ENCODE measurements around the gene RENBP. TPM values are rescaled to one million over a fixed set of nuclear protein-coding genes. Genes with fewer than 3 reads are reported as not detected.

Gene RENBP
- total RNA-seq, 4 donors from 2014 or later: 0.45 to 7.6 (median 3.1) TPM; not detected in 1

DNA sequence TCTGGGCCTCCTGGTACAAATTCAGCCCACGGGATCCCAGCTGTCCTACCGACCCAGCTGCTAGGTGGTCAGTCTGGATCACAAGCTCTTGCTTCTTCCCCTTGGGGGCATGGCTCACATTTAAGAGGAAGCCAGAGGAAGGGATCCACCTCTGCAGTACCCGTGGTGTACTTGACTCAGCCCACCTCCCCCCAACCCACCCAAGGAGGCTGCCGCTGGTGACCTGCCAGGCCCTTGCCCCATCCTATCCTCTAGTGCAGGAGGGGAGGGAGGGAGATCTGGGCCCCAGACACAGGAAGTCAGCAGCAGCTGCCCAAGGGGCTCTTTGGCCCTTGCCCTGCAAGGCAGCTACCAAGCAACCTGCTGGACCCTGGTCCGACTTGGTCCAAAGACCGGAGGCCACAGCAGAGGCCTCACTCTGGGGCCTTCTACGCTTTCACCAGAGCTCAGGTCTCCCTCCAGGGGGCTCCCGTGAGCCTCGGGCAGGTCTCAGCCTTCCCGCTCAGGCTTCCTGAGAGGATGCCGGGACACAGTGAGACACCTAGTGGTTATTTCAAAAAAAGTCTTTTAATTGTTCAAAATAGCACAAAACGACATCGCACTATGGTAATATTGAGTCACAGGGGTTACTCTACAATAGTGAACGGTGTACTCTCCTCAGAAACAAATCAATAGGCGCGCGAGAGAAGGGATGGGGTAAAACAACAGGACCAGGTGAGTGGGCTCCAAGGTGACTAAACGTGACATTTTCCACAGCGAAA lies 2.7 kb upstream of the RENBP start:
- Histone ChIP-seq H3K4me3 (no peak overlapping the region), H3K36me3 (peaks cover 13 to 38% (median 20%) of the 10 kb centered on the region in 3 donors), H3K27me3 (no peaks in the 10 kb centered on the region), H3K4me1 (peaks cover 0 to 25% (median 0%) of the 10 kb centered on the region in 3 donors), H3K27ac (peak overlapping the region in 3 of 4 donors; percentile 59 to 77 (median 77)), H3K9me3 (no peaks in the 10 kb centered on the region)
- no peak for TF ChIP-seq POLR2A (IDR thresholded peaks at IDR 0.05)
- TF ChIP-seq, protein P1, sequence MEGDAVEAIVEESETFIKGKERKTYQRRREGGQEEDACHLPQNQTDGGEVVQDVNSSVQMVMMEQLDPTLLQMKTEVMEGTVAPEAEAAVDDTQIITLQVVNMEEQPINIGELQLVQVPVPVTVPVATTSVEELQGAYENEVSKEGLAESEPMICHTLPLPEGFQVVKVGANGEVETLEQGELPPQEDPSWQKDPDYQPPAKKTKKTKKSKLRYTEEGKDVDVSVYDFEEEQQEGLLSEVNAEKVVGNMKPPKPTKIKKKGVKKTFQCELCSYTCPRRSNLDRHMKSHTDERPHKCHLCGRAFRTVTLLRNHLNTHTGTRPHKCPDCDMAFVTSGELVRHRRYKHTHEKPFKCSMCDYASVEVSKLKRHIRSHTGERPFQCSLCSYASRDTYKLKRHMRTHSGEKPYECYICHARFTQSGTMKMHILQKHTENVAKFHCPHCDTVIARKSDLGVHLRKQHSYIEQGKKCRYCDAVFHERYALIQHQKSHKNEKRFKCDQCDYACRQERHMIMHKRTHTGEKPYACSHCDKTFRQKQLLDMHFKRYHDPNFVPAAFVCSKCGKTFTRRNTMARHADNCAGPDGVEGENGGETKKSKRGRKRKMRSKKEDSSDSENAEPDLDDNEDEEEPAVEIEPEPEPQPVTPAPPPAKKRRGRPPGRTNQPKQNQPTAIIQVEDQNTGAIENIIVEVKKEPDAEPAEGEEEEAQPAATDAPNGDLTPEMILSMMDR (IDR thresholded peaks at IDR 0.05): peak; percentile 61 to 82 (median 78)
- intact Hi-C loops (cut with DNase I): loop anchor here (5.0 kb wide), 1 partner anchor 180 kb away; no protein-coding TSS in a partner anchor
- no peak for DNase-seq
- WGBS, 2 donors: 49 to 56% methylated on average over 7 to 10 of the region's 19 CpGs

DNA sequence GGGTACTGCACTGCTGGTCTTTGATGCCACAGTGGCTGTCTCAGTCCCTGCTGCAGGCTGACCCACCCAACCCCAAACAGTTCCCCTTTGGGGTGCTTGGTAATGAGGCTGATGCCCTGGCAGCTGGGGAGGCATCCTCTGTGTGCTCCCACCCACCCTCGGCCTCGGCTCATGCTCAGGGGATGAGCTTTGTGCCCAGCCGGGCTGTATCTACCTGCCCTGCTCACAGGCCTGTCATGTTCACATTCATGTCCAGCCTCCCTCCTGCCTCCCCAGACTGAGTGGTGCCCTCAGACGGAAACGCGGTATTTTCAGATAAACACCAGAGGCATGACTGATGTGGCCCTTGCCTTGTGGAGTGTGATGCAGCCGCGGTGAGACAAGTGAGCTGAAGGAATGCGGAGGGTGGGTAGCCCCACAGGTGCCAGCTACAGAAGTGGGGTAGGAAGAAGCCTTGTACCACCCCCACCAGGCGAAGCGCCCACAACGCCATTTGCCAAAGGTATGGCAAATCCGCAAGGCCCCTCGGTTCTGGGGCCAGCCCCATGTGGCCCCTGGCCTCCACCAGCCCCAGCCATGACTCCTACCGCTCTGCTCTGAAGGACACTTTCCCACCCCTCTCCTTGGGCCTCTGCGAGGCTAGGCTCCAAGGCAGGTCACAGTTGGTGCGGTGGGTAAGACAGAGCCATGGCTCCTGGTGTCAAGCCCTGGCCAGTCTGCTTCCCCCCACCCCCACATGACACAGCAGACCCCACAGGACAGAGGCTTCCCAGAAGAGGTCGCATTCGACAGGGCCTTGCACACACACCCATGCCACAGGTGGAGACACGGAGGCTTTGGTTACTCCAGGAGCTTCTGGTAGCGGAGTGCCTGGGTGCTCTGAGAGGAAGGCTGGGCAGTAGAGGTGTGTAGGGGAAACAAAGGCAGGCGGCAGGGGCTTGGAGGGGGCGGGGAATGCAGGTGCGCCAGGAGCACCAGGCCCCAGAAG lies 1.8 kb upstream of the RENBP start:
- Histone ChIP-seq H3K4me1 (peaks cover 0 to 31% (median 0%) of the 10 kb centered on the region in 3 donors), H3K36me3 (peaks cover 6 to 29% (median 11%) of the 10 kb centered on the region in 3 donors), H3K27me3 (no peaks in the 10 kb centered on the region), H3K4me3 (no peak overlapping the region), H3K27ac (peak overlapping the region in 2 of 4 donors; percentile 42 to 77), H3K9me3 (no peaks in the 10 kb centered on the region)
- TF ChIP-seq, protein P1 (IDR thresholded peaks at IDR 0.05): no peak
- TF ChIP-seq POLR2A (IDR thresholded peaks at IDR 0.05): no peak
- no peak for DNase-seq
- intact Hi-C loops (cut with DNase I): loop anchor here (5.0 kb wide), 1 partner anchor 179 kb away; no protein-coding TSS in a partner anchor
- 84% methylated on average over 5 to 17 of the region's 24 CpGs for WGBS, 2 donors

DNA sequence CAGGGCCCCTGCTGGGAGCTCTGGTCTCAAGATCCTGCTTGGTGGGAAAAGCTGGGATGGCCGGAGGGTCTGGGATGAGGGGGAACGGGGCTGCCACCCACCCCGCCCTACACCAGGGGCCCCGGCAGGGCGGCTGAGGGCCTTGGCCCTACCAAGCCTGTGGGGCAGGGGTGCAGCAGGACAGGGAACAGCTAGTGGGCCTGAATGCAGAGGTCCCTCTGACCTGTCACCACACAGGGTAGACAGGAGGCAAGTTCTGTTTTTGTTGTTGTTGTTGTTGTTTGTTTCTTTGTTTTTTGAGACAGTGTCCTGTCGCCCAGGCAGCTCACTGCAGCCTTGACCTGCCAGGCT lies 332 bp upstream of the RENBP start:
- Histone ChIP-seq H3K36me3 (peaks cover under 1 to 14% (median 1%) of the 10 kb centered on the region in 3 donors), H3K27ac (peak overlapping the region in 1 of 4 donors; percentile 36), H3K9me3 (no peaks in the 10 kb centered on the region), H3K4me3 (peak overlapping the region in 3 of 4 donors; percentile 23 to 51 (median 38)), H3K4me1 (peaks cover 0 to 27% (median 0%) of the 10 kb centered on the region in 3 donors), H3K27me3 (no peaks in the 10 kb centered on the region)
- DNase-seq: no peak
- no peak for TF ChIP-seq POLR2A (IDR thresholded peaks at IDR 0.05)
- TF ChIP-seq, protein P1 (IDR thresholded peaks at IDR 0.05): no peak
- no CpG with 5 or more reads among the region's 6 CpGs for WGBS, 2 donors
- intact Hi-C loops (cut with DNase I): loop anchor here (5.0 kb wide), 1 partner anchor 177 kb away; no protein-coding TSS in a partner anchor

DNA sequence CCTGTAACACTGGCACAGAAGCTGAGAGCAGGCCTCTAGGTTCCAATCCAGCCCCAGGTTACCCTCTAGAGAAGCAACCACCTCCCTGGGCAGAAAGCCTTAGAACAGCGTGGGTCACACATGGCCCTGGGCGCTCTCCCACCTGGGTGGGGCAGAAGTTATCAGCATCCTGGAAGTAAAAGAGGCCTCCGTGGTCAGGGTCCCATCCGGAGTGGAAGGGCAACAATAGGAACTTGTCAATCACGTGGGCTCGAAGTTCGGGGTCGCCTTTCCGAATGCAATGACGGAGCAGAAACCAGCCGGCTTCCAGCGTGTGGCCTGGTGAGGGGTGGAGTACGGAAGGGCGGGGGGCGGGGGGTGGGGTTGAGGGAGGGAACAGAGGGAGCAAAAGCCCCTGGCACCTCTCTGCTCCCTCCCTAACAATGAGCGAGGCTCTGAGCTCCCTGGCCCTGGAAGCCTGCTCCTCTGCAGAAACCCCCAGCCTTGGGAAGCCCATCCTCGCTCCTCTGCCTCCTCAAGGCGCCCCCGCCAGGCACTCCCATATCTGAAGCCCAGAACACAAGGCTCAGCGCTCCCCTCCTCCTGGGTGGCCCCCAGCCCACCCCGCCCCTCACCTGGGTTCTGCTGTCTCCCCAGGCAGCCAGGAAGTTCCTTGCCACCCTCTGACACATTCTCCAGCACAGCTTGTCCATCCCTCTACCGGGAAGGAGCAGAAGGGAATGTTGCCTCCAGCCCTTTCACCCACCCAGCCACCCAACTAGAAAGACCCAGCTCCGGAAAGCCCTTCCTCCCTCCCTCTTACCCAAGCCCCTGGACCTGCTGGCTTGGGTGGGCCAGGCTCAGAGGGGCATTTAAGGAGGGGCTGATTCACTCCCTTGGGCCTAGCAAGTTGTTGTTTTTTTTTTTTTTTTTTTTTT lies 2.8 kb downstream of the RENBP start:
- peaks cover 0 to 12% (median 0%) of the 10 kb centered on the region in 3 donors for H3K4me1 ChIP-seq
- peak overlapping the region in 1 of 4 donors; percentile 25 for H3K27ac ChIP-seq
- no peaks in the 10 kb centered on the region for H3K36me3 ChIP-seq
- H3K4me3 ChIP-seq: peak overlapping the region in 1 of 4 donors; percentile 34
- TF ChIP-seq, protein P1 (IDR thresholded peaks at IDR 0.05): no peak
- no peak for TF ChIP-seq POLR2A (IDR thresholded peaks at IDR 0.05)
- WGBS, 2 donors: 0 to 45% methylated on average over 2 of the region's 23 CpGs
- H3K9me3 ChIP-seq: no peaks in the 10 kb centered on the region
- intact Hi-C loops (cut with DNase I): no loop called here
- H3K27me3 ChIP-seq: no peaks in the 10 kb centered on the region
- no peak for DNase-seq
